ENCODE data around the gene CDH16. TPM values are rescaled to one million over a fixed set of nuclear protein-coding genes. Genes with fewer than 3 reads are reported as not detected.

CDH16 gene
- total and polyA plus RNA-seq, 2 of the 13 experiments (the other 11 are each of a cell fraction or from before 2014, with no cell fraction given), result 2.7 to 3.9 TPM

DNA sequence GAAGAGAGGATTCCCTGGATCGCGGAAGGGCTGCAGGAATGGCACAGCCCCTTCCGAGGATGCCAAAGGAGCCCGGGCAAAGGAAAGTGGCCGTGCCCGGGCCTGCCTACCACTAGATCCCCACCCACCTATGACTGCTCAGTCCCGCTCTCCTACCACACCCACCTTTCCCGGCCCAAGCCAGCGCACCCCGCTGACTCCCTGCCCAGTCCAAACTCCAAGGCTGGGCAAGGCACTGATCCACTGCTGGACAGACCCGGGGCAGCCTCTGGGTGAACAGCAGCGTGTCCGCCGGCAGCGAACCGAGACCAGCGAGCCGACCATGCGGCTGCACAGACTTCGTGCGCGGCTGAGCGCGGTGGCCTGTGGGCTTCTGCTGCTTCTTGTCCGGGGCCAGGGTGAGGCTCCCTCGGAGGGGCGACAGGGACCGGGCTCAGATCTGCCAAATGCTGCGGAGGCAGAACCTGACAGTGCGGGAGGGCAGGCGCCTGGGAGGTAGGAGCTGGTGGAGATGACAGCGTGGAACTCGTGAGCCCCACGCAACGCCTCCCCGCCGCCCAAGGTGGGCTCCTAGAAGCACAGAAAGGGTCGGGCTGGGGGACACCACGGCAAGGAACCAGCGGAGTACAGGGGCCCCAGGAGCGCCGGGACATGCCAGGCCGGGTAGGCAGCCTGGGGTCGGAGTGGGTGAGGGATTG, 16.8 kb upstream of the CDH16 start, which contains the start of gene CES2 (continued):
- TF ChIP-seq PREB (CRISPR knock-in tag; IDR thresholded peaks at IDR 0.05) (no peak), HES4 (CRISPR knock-in tag; IDR thresholded peaks at IDR 0.05; ENCODE audit: borderline replicate concordance) (peak; percentile 88), ZGPAT (CRISPR knock-in tag; IDR thresholded peaks at IDR 0.05) (peak; percentile 83), AKAP8 (CRISPR knock-in tag; IDR thresholded peaks at IDR 0.05) (0 out of 2 replicates have a peak, but pooled peaks have one; percentile 63), SALL2 (CRISPR knock-in tag; IDR thresholded peaks at IDR 0.05) (peak; percentile 88; the same call in 1 of the 2 replicates), NONO (IDR thresholded peaks at IDR 0.05) (no peak), NONO (CRISPR knock-in tag; conservative IDR thresholded peaks at IDR 0.05) (peak; percentile 97), MAFK (conservative IDR thresholded peaks at IDR 0.05 in 1 of 2, IDR thresholded peaks at IDR 0.05 in 1 of 2; ENCODE audit: low read length in 2 of 2) (no peak), ZNF589 (CRISPR knock-in tag; conservative IDR thresholded peaks at IDR 0.05) (peak; percentile 97), TCF7L2 (IDR thresholded peaks at IDR 0.05; ENCODE audit: low read depth, low read length) (no peak), CENPX (CRISPR knock-in tag; IDR thresholded peaks at IDR 0.05) (no peak), ELF1 (CRISPR knock-in tag; IDR thresholded peaks at IDR 0.05) (no peak), KIAA2018 (CRISPR knock-in tag; IDR thresholded peaks at IDR 0.05; ENCODE audit: borderline replicate concordance) (no peak)
- TF ChIP-seq, protein P1, sequence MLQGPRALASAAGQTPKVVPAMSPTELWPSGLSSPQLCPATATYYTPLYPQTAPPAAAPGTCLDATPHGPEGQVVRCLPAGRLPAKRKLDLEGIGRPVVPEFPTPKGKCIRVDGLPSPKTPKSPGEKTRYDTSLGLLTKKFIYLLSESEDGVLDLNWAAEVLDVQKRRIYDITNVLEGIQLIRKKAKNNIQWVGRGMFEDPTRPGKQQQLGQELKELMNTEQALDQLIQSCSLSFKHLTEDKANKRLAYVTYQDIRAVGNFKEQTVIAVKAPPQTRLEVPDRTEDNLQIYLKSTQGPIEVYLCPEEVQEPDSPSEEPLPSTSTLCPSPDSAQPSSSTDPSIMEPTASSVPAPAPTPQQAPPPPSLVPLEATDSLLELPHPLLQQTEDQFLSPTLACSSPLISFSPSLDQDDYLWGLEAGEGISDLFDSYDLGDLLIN (CRISPR knock-in tag; IDR thresholded peaks at IDR 0.05; ENCODE audit: borderline replicate concordance), result peak; percentile 19; the same call in 1 of the 2 replicates
- TF ChIP-seq, protein P2, sequence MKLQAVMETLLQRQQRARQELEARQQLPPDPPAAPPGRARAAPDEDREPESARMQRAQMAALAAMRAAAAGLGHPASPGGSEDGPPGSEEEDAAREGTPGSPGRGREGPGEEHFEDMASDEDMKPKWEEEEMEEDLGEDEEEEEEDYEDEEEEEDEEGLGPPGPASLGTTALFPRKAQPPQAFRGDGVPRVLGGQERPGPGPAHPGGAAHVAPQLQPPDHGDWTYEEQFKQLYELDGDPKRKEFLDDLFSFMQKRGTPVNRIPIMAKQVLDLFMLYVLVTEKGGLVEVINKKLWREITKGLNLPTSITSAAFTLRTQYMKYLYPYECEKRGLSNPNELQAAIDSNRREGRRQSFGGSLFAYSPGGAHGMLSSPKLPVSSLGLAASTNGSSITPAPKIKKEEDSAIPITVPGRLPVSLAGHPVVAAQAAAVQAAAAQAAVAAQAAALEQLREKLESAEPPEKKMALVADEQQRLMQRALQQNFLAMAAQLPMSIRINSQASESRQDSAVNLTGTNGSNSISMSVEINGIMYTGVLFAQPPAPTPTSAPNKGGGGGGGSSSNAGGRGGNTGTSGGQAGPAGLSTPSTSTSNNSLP (IDR thresholded peaks at IDR 0.05; ENCODE audit: low read depth, low read length), result peak; percentile 53; the same call in 1 of the 2 replicates

Data from HepG2 (cell line).